ENCODE measurements around the gene KLHL29. TPM values are rescaled to one million over a fixed set of nuclear protein-coding genes. Genes with fewer than 3 reads are reported as not detected.

KLHL29 gene
- total RNA-seq, 1 experiment from 2014 or later, result 2.4 TPM

- no peak overlapping the region for H2AK5ac ChIP-seq (ENCODE audit: insufficient read length, low read length)
- H4K5ac ChIP-seq (ENCODE audit: insufficient read length, low read depth, low read length), result no peak overlapping the region
- no peak overlapping the region for H2BK20ac ChIP-seq (ENCODE audit: low read depth, low read length, poor library complexity, severe bottlenecking)
- peaks cover 25% of the 10 kb centered on the region for H3K27me3 Mint-ChIP-seq (ENCODE audit: low read depth)
- no peak overlapping the region for H3K9ac ChIP-seq (ENCODE audit: extremely low read depth, insufficient read length, low read length)
- H3K56ac ChIP-seq (ENCODE audit: insufficient read length, low read depth, low read length), result no peak overlapping the region
- no peak overlapping the region for H3K4me3 Mint-ChIP-seq
- H4K8ac ChIP-seq (replicated peaks; ENCODE audit: insufficient read length, low read depth, low read length), result no peak overlapping the region
- no peak overlapping the region for H2BK5ac ChIP-seq (ENCODE audit: insufficient read length, low read length)
- no peak overlapping the region for H2AFZ ChIP-seq (ENCODE audit: low read length)
- no peak for DNase-seq
- H3K18ac ChIP-seq (ENCODE audit: insufficient read length, low read depth, low read length), result no peak overlapping the region
- no peak overlapping the region for H2BK15ac ChIP-seq (ENCODE audit: low read depth, low read length)
- H3T11ph ChIP-seq (ENCODE audit: low read length), result no peak overlapping the region
- H3K27me3 ChIP-seq (ENCODE audit: insufficient read depth, low read length), result no peaks in the 10 kb centered on the region; the same call in 1 of the 2 replicates
- H3K23ac ChIP-seq (ENCODE audit: insufficient read length, low read depth, low read length), result no peak overlapping the region
- no CpG with 5 or more reads among the region's 8 CpGs for whole genome bisulfite sequencing (ENCODE audit: extremely low coverage, insufficient read length, low lambda C conversion rate)
- no peak overlapping the region for H3K14ac ChIP-seq (ENCODE audit: insufficient read depth, low read length)
- no peak overlapping the region for H3K4me2 ChIP-seq (ENCODE audit: insufficient read depth, insufficient read length, low read length)
- H3K9me3 ChIP-seq (ENCODE audit: control insufficient read depth, low read depth, low read length), result no peaks in the 10 kb centered on the region
- H3K36me3 Mint-ChIP-seq (ENCODE audit: insufficient read depth in 1 of 3, low read depth in 3 of 3), result no peaks in the 10 kb centered on the region
- no peak overlapping the region for H3K27ac ChIP-seq (ENCODE audit: insufficient read length, low read depth, low read length)
- H3K4me1 ChIP-seq (ENCODE audit: insufficient read depth, low read length), result no peaks in the 10 kb centered on the region
- H4K91ac ChIP-seq (ENCODE audit: insufficient read length, low read depth, low read length), result no peak overlapping the region
- no peak overlapping the region for H2BK120ac ChIP-seq (ENCODE audit: low read depth, low read length, poor library complexity, severe bottlenecking)
- H4K20me1 ChIP-seq (ENCODE audit: control insufficient read depth, insufficient read depth, insufficient read length), result no peaks in the 10 kb centered on the region
- peaks cover 8 to 10% of the 10 kb centered on the region in 2 experiments for H3K4me1 Mint-ChIP-seq
- no peak overlapping the region; a peak in 1 of 7 replicates for H3K27ac Mint-ChIP-seq
- H3K9me3 Mint-ChIP-seq, result 0 out of 5 replicates have a peak, but pooled peaks cover 0 to 2% of the 10 kb centered on the region in 2 experiments
- H3K4ac ChIP-seq (ENCODE audit: low read depth, low read length), result no peak overlapping the region
- H3K79me2 ChIP-seq (ENCODE audit: insufficient read depth, low read length), result no peaks in the 10 kb centered on the region
- H2BK12ac ChIP-seq (ENCODE audit: insufficient read length, low read depth, low read length), result no peak overlapping the region
- H3K79me1 ChIP-seq (ENCODE audit: insufficient read depth, low read depth, low read length, poor library complexity, severe bottlenecking), result no peaks in the 10 kb centered on the region
- no peaks in the 10 kb centered on the region for H3K23me2 ChIP-seq (ENCODE audit: insufficient read length, low read depth, low read length, poor library complexity, severe bottlenecking)
- no peak for TF ChIP-seq CTCF (conservative IDR thresholded peaks at IDR 0.05)
Measured at GRCh38 chr2:23373666-23374065, 11.3 kb upstream of the KLHL29 start.
